PC-3 (cell line): ENCODE results near the gene OTOS.

Experiments
- CTCF ChIP-seq: fragments of 300-600 bp; sonication (generic); conservative IDR thresholded peaks from 2 replicates; pipeline ENCODE4 v1.5.1; 2017; ENCODE audit warnings: antibody characterized with exemption, low read depth, mild to moderate bottlenecking, low read length
- EZH2 ChIP-seq: fragments of 300-600 bp; sonication (generic); IDR thresholded peaks from one replicate; pipeline ENCODE4 v1.6.1; 2017; ENCODE audit warnings: antibody characterized with exemption, mild to moderate bottlenecking, low read length; ENCODE audit not compliant: unreplicated experiment
- EZH2phosphoT487 ChIP-seq: fragments of 300-600 bp; sonication (generic); IDR thresholded peaks from 2 replicates; pipeline ENCODE4 v1.6.1; 2018; ENCODE audit warnings: mild to moderate bottlenecking, antibody characterized with exemption, low read length, borderline replicate concordance

- no peak for TF ChIP-seq CTCF
- no peak for TF ChIP-seq EZH2
- no peak for TF ChIP-seq EZH2phosphoT487
Observed at GRCh38 chr2:240183875-240184590, 43.6 kb upstream of the OTOS start.
